Stimulated activated CD8-positive, alpha-beta memory T cell treated with anti-CD3 and anti-CD28 coated beads, Interleukin-15, amount 100 ng/mL, for 1 hour (primary cell): ENCODE measurements around the gene CCNA2.
A peak's percentile ranks its signal among the peaks of the same experiment; 100 is the strongest.

Source experiments
- DNase-seq: peaks from one replicate; pipeline ENCODE4 v3.0.0-alpha.2; 2020; ENCODE audit warnings: low read depth

Gene CCNA2

GRCh38 chr4:121823505-121824170, at the start of gene CCNA2:
Gene CCNA2 (minus strand): TSS chr4:121823883. CDS start chr4:121823628, 255 bp downstream.
- DNase-seq = peak; percentile 94

GRCh38 chr4:121869841-121870822, 46.4 kb upstream of the CCNA2 start, which contains the start of gene BBS7:
Gene BBS7 (minus strand): TSS chr4:121870474. CDS start chr4:121870313, 161 bp downstream.
- peak; percentile 97 for DNase-seq

- no peak for DNase-seq
These were observed 40.1 kb upstream of the CCNA2 start for GRCh38 chr4:121863799-121864198.

GRCh38 chr4:121861426-121861825, 37.7 kb upstream of the CCNA2 start:
- DNase-seq = no peak

- DNase-seq = no peak
These were observed 36.4 kb upstream of the CCNA2 start for GRCh38 chr4:121860121-121860520.

GRCh38 chr4:121851354-121851753, 27.7 kb upstream of the CCNA2 start:
- DNase-seq = no peak

GRCh38 chr4:121846662-121847061, 23.0 kb upstream of the CCNA2 start:
- no peak for DNase-seq

- no peak for DNase-seq
These were observed 19.2 kb upstream of the CCNA2 start for GRCh38 chr4:121842862-121843261.

GRCh38 chr4:121838136-121838535, 14.5 kb upstream of the CCNA2 start:
- DNase-seq = no peak

- no peak for DNase-seq
These were observed 5.8 kb upstream of the CCNA2 start for GRCh38 chr4:121829511-121829910.

- DNase-seq = no peak
These were observed 4.2 kb upstream of the CCNA2 start for GRCh38 chr4:121827853-121828252.

- no peak for DNase-seq
These were observed 1.3 kb upstream of the CCNA2 start for GRCh38 chr4:121824950-121825349.

GRCh38 chr4:121824171-121824527, 466 bp upstream of the CCNA2 start:
- DNase-seq = no peak

GRCh38 chr4:121822796-121823504, 733 bp downstream of the CCNA2 start:
- DNase-seq = no peak

GRCh38 chr4:121822047-121822446, 1.6 kb downstream of the CCNA2 start:
- no peak for DNase-seq

- DNase-seq = no peak
These were observed 4.3 kb downstream of the CCNA2 start for GRCh38 chr4:121819216-121819965.

GRCh38 chr4:121818215-121818614, 5.5 kb downstream of the CCNA2 start:
- DNase-seq = no peak

GRCh38 chr4:121817701-121818100, 6.0 kb downstream of the CCNA2 start:
- no peak for DNase-seq

- DNase-seq = no peak
These were observed 6.7 kb downstream of the CCNA2 start for GRCh38 chr4:121817006-121817405.

GRCh38 chr4:121814756-121815155, 8.9 kb downstream of the CCNA2 start:
- no peak for DNase-seq

GRCh38 chr4:121811122-121811521, 12.6 kb downstream of the CCNA2 start:
- DNase-seq = no peak

- DNase-seq = no peak
These were observed 17.3 kb downstream of the CCNA2 start for GRCh38 chr4:121806411-121806810.
